GM21723 (cell line): Measurements from ENCODE around the gene SNAPC2.
"Not testable (repeated sequence)": the region's sequence is repeated elsewhere in the genome, so short reads cannot be mapped to it uniquely, and the experiment has no call there.

ENCODE experiments used
- ATAC-seq: cut with Tn5 transposase; IDR thresholded peaks from one replicate; pipeline ENCODE4 v1.9.1; 2021; ENCODE audit warnings: mild to moderate bottlenecking, moderate library complexity; ENCODE audit not compliant: unreplicated experiment

Gene SNAPC2

GRCh38 chr19:7920519-7921301, 572 bp downstream of the SNAPC2 start:
- peak; percentile 38 for ATAC-seq

GRCh38 chr19:7921302-7921966, 1.3 kb downstream of the SNAPC2 start:
- no peak for ATAC-seq

- ATAC-seq: no peak
Observed at GRCh38 chr19:7921967-7922835, 2.1 kb downstream of the SNAPC2 start.

- no peak for ATAC-seq
Observed at GRCh38 chr19:7922836-7923195, 2.7 kb downstream of the SNAPC2 start.

- no peak for ATAC-seq
Observed at GRCh38 chr19:7923295-7924191, 3.4 kb downstream of the SNAPC2 start.

GRCh38 chr19:7924241-7924640, 4.1 kb downstream of the SNAPC2 start:
- ATAC-seq: no peak

- ATAC-seq: no peak
Observed at GRCh38 chr19:7924651-7925170, 4.6 kb downstream of the SNAPC2 start.

- no peak for ATAC-seq
Observed at GRCh38 chr19:7925171-7925851, 5.2 kb downstream of the SNAPC2 start.

GRCh38 chr19:7926021-7926726, 6.0 kb downstream of the SNAPC2 start, which contains the start of gene CTXN1:
TSS of gene CTXN1 (minus strand) at chr19:7926135. CDS start at chr19:7925538, 597 bp downstream.
- peak; percentile 45 for ATAC-seq

- no peak for ATAC-seq
Observed at GRCh38 chr19:7926727-7927604, 6.8 kb downstream of the SNAPC2 start.

- no peak for ATAC-seq
Observed at GRCh38 chr19:7927605-7928333, 7.6 kb downstream of the SNAPC2 start.

GRCh38 chr19:7928334-7928706, 8.2 kb downstream of the SNAPC2 start:
- ATAC-seq: no peak

GRCh38 chr19:7928741-7929701, 8.9 kb downstream of the SNAPC2 start:
- ATAC-seq: no peak

- ATAC-seq: not testable (repeated sequence)
Observed at GRCh38 chr19:7930030-7930429, 9.9 kb downstream of the SNAPC2 start.

GRCh38 chr19:7930765-7931164, 10.6 kb downstream of the SNAPC2 start:
- ATAC-seq: no peak
